HepG2 (cell line): Measurements from ENCODE around the gene AANAT. TPM values are rescaled to one million over a fixed set of nuclear protein-coding genes. Genes with fewer than 3 reads are reported as not detected.

ENCODE experiments used
- CENPX ChIP-seq: sonication (generic); formaldehyde crosslinking; IDR thresholded peaks from 2 replicates; pipeline ENCODE4 v1.9.0; 2021; ENCODE audit warnings: mild to moderate bottlenecking, missing genetic modification reagents, moderate library complexity
- FOXC1 ChIP-seq: sonication (generic); formaldehyde crosslinking; IDR thresholded peaks from 2 replicates; pipeline ENCODE4 v1.8.0; 2022; ENCODE audit warnings: mild to moderate bottlenecking, missing genetic modification reagents, borderline replicate concordance
- KDM5A ChIP-seq: fragments of 200-600 bp; sonication (generic); IDR thresholded peaks from 2 replicates; pipeline ENCODE4 v1.7.0; 2018; ENCODE audit warnings: antibody characterized with exemption, mild to moderate bottlenecking, low read length, borderline replicate concordance
- PITX1 ChIP-seq: sonication (generic); formaldehyde crosslinking; IDR thresholded peaks from 2 replicates; pipeline ENCODE4 v1.5.1; 2020; ENCODE audit warnings: mild to moderate bottlenecking, missing genetic modification reagents
- POLR2G ChIP-seq: fragments of 200-400 bp; formaldehyde crosslinking; IDR thresholded peaks from 2 replicates; pipeline ENCODE4 v1.6.1; 2018; ENCODE audit warnings: mild to moderate bottlenecking, low read depth, low read length, moderate library complexity
- RAD21 ChIP-seq: fragments of 450-650 bp; formaldehyde crosslinking; IDR thresholded peaks from 2 replicates; pipeline ENCODE4 v1.5.0; 2020; ENCODE audit warnings: mild to moderate bottlenecking
- RNF2 ChIP-seq: fragments of 450-650 bp; conservative IDR thresholded peaks from 2 replicates; pipeline ENCODE4 v1.6.1; 2016; ENCODE audit warnings: low read depth
- SNAI1 ChIP-seq: sonication (generic); formaldehyde crosslinking; IDR thresholded peaks from 2 replicates; pipeline ENCODE4 v1.5.0; 2020; ENCODE audit warnings: mild to moderate bottlenecking, missing genetic modification reagents, borderline replicate concordance
- SUZ12 ChIP-seq: fragments of 150-350 bp; IDR thresholded peaks from 2 replicates; pipeline ENCODE4 v1.6.1; 2014; ENCODE audit warnings: low read depth, low read length
- THRA ChIP-seq: sonication (generic); formaldehyde crosslinking; IDR thresholded peaks from 2 replicates; pipeline ENCODE4 v1.4.0; 2020; ENCODE audit warnings: missing genetic modification reagents, borderline replicate concordance
- U2AF2 ChIP-seq: fragments of 200-400 bp; formaldehyde crosslinking; IDR thresholded peaks from 2 replicates; pipeline ENCODE4 v1.6.1; 2017; ENCODE audit warnings: low read depth, mild to moderate bottlenecking, low read length
- ZFP37 ChIP-seq: sonication (generic); formaldehyde crosslinking; IDR thresholded peaks from 2 replicates; pipeline ENCODE4 v1.4.0; 2020; ENCODE audit warnings: missing genetic modification reagents, borderline replicate concordance
- ZNF10 ChIP-seq: sonication (generic); formaldehyde crosslinking; IDR thresholded peaks from 2 replicates; pipeline ENCODE4 v1.4.0; 2020; ENCODE audit warnings: mild to moderate bottlenecking, low read depth, missing genetic modification reagents, borderline replicate concordance
- ZNF263 ChIP-seq: sonication (generic); formaldehyde crosslinking; IDR thresholded peaks from 2 replicates; pipeline ENCODE4 v1.4.0; 2020; ENCODE audit warnings: missing genetic modification reagents
- ZNF333 ChIP-seq: sonication (generic); formaldehyde crosslinking; IDR thresholded peaks from 2 replicates; pipeline ENCODE4 v1.4.0; 2020; ENCODE audit warnings: mild to moderate bottlenecking, missing genetic modification reagents, borderline replicate concordance
- ZNF644 ChIP-seq: IDR thresholded peaks from 2 replicates; pipeline ENCODE4 v1.6.1; 2016; ENCODE audit warnings: low read depth
- ZNF766 ChIP-seq: sonication (generic); formaldehyde crosslinking; IDR thresholded peaks from 2 replicates; pipeline ENCODE4 v1.5.0; 2020; ENCODE audit warnings: missing genetic modification reagents, borderline replicate concordance
- ZNF770 ChIP-seq: sonication (generic); formaldehyde crosslinking; IDR thresholded peaks from 2 replicates; pipeline ENCODE4 v1.5.0; 2020; ENCODE audit warnings: mild to moderate bottlenecking, missing genetic modification reagents
- ZNF772 ChIP-seq: sonication (generic); formaldehyde crosslinking; IDR thresholded peaks from 2 replicates; pipeline ENCODE4 v1.5.0; 2020; ENCODE audit warnings: mild to moderate bottlenecking, missing genetic modification reagents
- ZNF776 ChIP-seq: sonication (generic); formaldehyde crosslinking; IDR thresholded peaks from 2 replicates; pipeline ENCODE4 v1.4.0; 2020; ENCODE audit warnings: mild to moderate bottlenecking, missing genetic modification reagents
- ZNF781 ChIP-seq: sonication (generic); formaldehyde crosslinking; IDR thresholded peaks from 2 replicates; pipeline ENCODE4 v1.5.1; 2020; ENCODE audit warnings: borderline replicate concordance, mild to moderate bottlenecking, missing genetic modification reagents; ENCODE audit errors: not compliant biosample characterization
- polyA plus RNA-seq, 8 experiments: library from polyadenylated mRNA; depleted of rRNA in 3 of 8; stranded (reverse) in 7 of 8; unstranded in 1 of 8; fragments of >200 nt; fragmentation: Illumina TruSeq in 4 of 8; extraction: Trizol in 4 of 8; gene quantifications; 2 replicates each; pipeline versions ENCODE4 v1.2.1 to v1.2.3, GENCODE V29; 2011 to 2016; ENCODE audit warnings: low read depth in 4 of 8, missing spikeins in 1 of 8, mixed read lengths in 1 of 8; ENCODE audit not compliant: insufficient read depth in 1 of 8
- total RNA-seq, 5 experiments: library from RNA; depleted of rRNA; stranded (reverse); fragments of >200 nt; fragmentation: Illumina TruSeq; extraction: Trizol; gene quantifications; 2 replicates each; pipeline ENCODE4 v1.2.3, GENCODE V29; 2016; ENCODE audit warnings: low read depth in 1 of 5
- TF ChIP-seq, protein P1 (sequence below): sonication (generic); formaldehyde crosslinking; IDR thresholded peaks from 2 replicates; pipeline ENCODE4 v1.4.0; 2020; ENCODE audit warnings: missing genetic modification reagents, low read depth, mild to moderate bottlenecking, borderline replicate concordance
- TF ChIP-seq, protein P2 (sequence below): sonication (generic); formaldehyde crosslinking; IDR thresholded peaks from 2 replicates; pipeline ENCODE4 v1.5.0; 2020; ENCODE audit warnings: mild to moderate bottlenecking, missing genetic modification reagents, borderline replicate concordance

AANAT gene
- total and polyA plus RNA-seq, 2 of the 13 experiments (the other 11 are each of a cell fraction or from before 2014, with no cell fraction given): 0.07 TPM; not detected in 1

GRCh38 chr17:76452660-76453430, 14.6 kb upstream of the AANAT start, which contains the start of gene UBE2O (continued):
- peak; percentile 52; the same call in 1 of the 2 replicates for TF ChIP-seq ZNF770 (CRISPR knock-in tag)
- TF ChIP-seq ZNF776: peak; percentile 76; the same call in 1 of the 2 replicates
- no peak for TF ChIP-seq SNAI1
- no peak for TF ChIP-seq THRA (CRISPR knock-in tag)
- no peak for TF ChIP-seq ZNF644 (CRISPR knock-in tag)
- TF ChIP-seq RAD21 (CRISPR knock-in tag): peak; percentile 42; the same call in 1 of the 2 replicates
- TF ChIP-seq, protein P1, sequence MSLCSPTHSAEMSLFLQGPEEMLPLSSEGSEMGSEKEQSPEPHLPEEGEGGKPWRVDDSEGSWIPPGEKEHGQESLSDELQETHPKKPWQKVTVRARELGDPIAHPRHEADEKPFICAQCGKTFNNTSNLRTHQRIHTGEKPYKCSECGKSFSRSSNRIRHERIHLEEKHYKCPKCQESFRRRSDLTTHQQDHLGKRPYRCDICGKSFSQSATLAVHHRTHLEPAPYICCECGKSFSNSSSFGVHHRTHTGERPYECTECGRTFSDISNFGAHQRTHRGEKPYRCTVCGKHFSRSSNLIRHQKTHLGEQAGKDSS (CRISPR knock-in tag): peak; percentile 48; the same call in 1 of the 2 replicates
- TF ChIP-seq SUZ12: no peak
- 0 out of 2 replicates have a peak, but pooled peaks have one; percentile 9 for TF ChIP-seq FOXC1 (CRISPR knock-in tag)
- no peak for TF ChIP-seq CENPX
- peak; percentile 94 for TF ChIP-seq U2AF2
- TF ChIP-seq ZNF766: peak; percentile 50; the same call in 1 of the 2 replicates
- TF ChIP-seq ZNF772: peak; percentile 39; the same call in 1 of the 2 replicates
- 0 out of 2 replicates have a peak, but pooled peaks have one; percentile 57 for TF ChIP-seq RNF2
- no peak for TF ChIP-seq ZNF10
- no peak for TF ChIP-seq ZNF333
- no peak for TF ChIP-seq ZFP37 (CRISPR knock-in tag)
- TF ChIP-seq, protein P2, sequence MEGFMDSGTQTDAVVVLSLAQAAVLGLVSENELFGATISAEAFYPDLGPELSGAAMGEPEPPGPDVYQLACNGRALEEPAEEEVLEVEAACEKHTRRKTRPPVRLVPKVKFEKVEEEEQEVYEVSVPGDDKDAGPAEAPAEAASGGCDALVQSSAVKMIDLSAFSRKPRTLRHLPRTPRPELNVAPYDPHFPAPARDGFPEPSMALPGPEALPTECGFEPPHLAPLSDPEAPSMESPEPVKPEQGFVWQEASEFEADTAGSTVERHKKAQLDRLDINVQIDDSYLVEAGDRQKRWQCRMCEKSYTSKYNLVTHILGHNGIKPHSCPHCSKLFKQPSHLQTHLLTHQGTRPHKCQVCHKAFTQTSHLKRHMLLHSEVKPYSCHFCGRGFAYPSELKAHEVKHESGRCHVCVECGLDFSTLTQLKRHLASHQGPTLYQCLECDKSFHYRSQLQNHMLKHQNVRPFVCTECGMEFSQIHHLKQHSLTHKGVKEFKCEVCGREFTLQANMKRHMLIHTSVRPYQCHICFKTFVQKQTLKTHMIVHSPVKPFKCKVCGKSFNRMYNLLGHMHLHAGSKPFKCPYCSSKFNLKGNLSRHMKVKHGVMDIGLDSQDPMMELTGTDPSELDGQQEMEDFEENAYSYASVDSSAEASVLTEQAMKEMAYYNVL (CRISPR knock-in tag): peak; percentile 44; the same call in 1 of the 2 replicates
- TF ChIP-seq POLR2G: peak; percentile 79
- TF ChIP-seq ZNF263 (CRISPR knock-in tag): peak; percentile 22; the same call in 1 of the 2 replicates
- TF ChIP-seq PITX1 (CRISPR knock-in tag): 0 out of 2 replicates have a peak, but pooled peaks have one; percentile 5
- TF ChIP-seq KDM5A: 0 out of 2 replicates have a peak, but pooled peaks have one; percentile 52
- TF ChIP-seq ZNF781 (CRISPR knock-in tag): no peak
